Calu3 (cell line): ENCODE measurements around the gene RERE. TPM values are rescaled to one million over a fixed set of nuclear protein-coding genes. Genes with fewer than 3 reads are reported as not detected.

Experiments
- BruUV-seq: library from RNA; stranded (reverse); fragments of 400-500 nt; replicated peaks from 2 replicates; lab custom pipeline; 2021; lab: Mats Ljungman, UMichigan
- CTCF ChIA-PET: fragments of 300-600 bp; sonication (Branson Sonifier 250); formaldehyde crosslinking; loops from one replicate; lab custom pipeline; 2022; ENCODE audit warnings: antibody characterized with exemption; lab: Charles Lee
- DNase-seq: peaks from one replicate; pipeline ENCODE4 v3.0.0; 2022
- H3K27ac Mint-ChIP-seq: one replicate; pipeline ENCODE4 v1.8.0; 2022; ENCODE audit warnings: mixed read lengths; ENCODE audit not compliant: unreplicated experiment
- H3K27me3 Mint-ChIP-seq: one replicate; pipeline ENCODE4 v1.8.0; 2022; ENCODE audit warnings: mixed read lengths; ENCODE audit not compliant: unreplicated experiment
- H3K36me3 Mint-ChIP-seq: one replicate; pipeline ENCODE4 v1.8.0; 2022; ENCODE audit warnings: mild to moderate bottlenecking, moderate library complexity, mixed read lengths; ENCODE audit not compliant: insufficient read depth, unreplicated experiment
- H3K4me1 Mint-ChIP-seq: one replicate; pipeline ENCODE4 v1.8.0; 2022; ENCODE audit warnings: mild to moderate bottlenecking, low read depth, mixed read lengths; ENCODE audit not compliant: unreplicated experiment
- H3K4me3 Mint-ChIP-seq: one replicate; pipeline ENCODE4 v1.8.0; 2022; ENCODE audit warnings: mild to moderate bottlenecking, low read depth, moderate library complexity, mixed read lengths; ENCODE audit not compliant: unreplicated experiment
- H3K9me3 Mint-ChIP-seq: one replicate; pipeline ENCODE4 v1.8.0; 2022; ENCODE audit warnings: low read depth, mixed read lengths; ENCODE audit not compliant: unreplicated experiment
- intact Hi-C: fragments of 100-400 bp; cut with micrococcal nuclease; formaldehyde crosslinking; loops from one replicate; pipeline ENCODE4 v1.10.0; 2022; ENCODE audit not compliant: unreplicated experiment
- total RNA-seq: library from RNA; stranded (reverse); gene quantifications from 2 replicates; pipeline ENCODE4 v1.2.3, GENCODE V29; 2022
- TF ChIP-seq, protein P1 (sequence below): fragments of 200-600 bp; IDR thresholded peaks from one replicate; pipeline ENCODE4 v1.8.0; 2022; ENCODE audit warnings: antibody characterized with exemption; ENCODE audit not compliant: unreplicated experiment

RERE gene
- total RNA-seq, 1 experiment from 2014 or later, result 45.9 TPM

GRCh38 chr1:8350914-8351684 is 466.3 kb downstream of the RERE start:
- H3K4me3 Mint-ChIP-seq, result no peak overlapping the region
- H3K27ac Mint-ChIP-seq, result no peak overlapping the region
- peaks cover 9% of the 10 kb centered on the region for H3K36me3 Mint-ChIP-seq
- H3K9me3 Mint-ChIP-seq, result no peaks in the 10 kb centered on the region
- CTCF ChIA-PET, result interaction anchor here (0.6 to 1.3 kb wide), 2 partner anchors 375 to 730 kb away, joined by 3 read pairs; no protein-coding TSS in a partner anchor
- DNase-seq, result no peak
- BruUV-seq, result no TSS peak
- no peaks in the 10 kb centered on the region for H3K27me3 Mint-ChIP-seq
- H3K4me1 Mint-ChIP-seq, result peaks cover 8% of the 10 kb centered on the region
- intact Hi-C loops, result no loop called here
- TF ChIP-seq, protein P1, sequence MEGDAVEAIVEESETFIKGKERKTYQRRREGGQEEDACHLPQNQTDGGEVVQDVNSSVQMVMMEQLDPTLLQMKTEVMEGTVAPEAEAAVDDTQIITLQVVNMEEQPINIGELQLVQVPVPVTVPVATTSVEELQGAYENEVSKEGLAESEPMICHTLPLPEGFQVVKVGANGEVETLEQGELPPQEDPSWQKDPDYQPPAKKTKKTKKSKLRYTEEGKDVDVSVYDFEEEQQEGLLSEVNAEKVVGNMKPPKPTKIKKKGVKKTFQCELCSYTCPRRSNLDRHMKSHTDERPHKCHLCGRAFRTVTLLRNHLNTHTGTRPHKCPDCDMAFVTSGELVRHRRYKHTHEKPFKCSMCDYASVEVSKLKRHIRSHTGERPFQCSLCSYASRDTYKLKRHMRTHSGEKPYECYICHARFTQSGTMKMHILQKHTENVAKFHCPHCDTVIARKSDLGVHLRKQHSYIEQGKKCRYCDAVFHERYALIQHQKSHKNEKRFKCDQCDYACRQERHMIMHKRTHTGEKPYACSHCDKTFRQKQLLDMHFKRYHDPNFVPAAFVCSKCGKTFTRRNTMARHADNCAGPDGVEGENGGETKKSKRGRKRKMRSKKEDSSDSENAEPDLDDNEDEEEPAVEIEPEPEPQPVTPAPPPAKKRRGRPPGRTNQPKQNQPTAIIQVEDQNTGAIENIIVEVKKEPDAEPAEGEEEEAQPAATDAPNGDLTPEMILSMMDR, result no peak

- H3K9me3 Mint-ChIP-seq, result peaks cover 1% of the 10 kb centered on the region
- intact Hi-C loops, result loop anchor here (2.0 kb wide), 1 partner anchor 367 kb away; no protein-coding TSS in a partner anchor
- no peaks in the 10 kb centered on the region for H3K27me3 Mint-ChIP-seq
- no peak for DNase-seq
- no peak overlapping the region for H3K27ac Mint-ChIP-seq
- H3K4me1 Mint-ChIP-seq, result peaks cover 8% of the 10 kb centered on the region
- no peak overlapping the region for H3K4me3 Mint-ChIP-seq
- peaks cover 9% of the 10 kb centered on the region for H3K36me3 Mint-ChIP-seq
- TF ChIP-seq, protein P1, result no peak
- BruUV-seq, result no TSS peak
- CTCF ChIA-PET, result interaction anchor here (1.3 kb wide), 1 partner anchor 374 kb away, joined by 3 read pairs; no protein-coding TSS in a partner anchor
Measured at GRCh38 chr1:8349961-8350360, 467.5 kb downstream of the RERE start.

DNA sequence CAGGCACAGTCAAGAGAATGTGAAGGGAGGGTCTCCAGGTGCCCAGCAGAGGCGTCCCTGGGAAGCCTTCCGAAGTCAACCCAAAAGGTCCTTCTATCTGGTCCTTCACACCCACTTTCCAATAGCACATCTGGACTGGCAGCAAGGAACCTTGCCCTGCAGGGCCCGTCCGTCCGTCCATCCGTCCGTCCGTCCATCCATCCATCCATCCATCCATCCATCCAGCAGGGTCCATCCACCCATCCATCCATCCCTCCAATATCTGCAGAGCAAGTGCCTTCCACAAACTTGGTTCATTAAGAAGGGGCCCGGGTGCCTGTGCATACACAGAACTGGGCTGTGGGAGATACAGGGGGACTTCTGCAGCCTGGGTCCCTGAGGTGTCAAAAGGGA is 468.0 kb downstream of the RERE start:
- H3K27ac Mint-ChIP-seq, result no peak overlapping the region
- no peak overlapping the region for H3K4me3 Mint-ChIP-seq
- DNase-seq, result no peak
- CTCF ChIA-PET, result interaction anchor here (1.0 kb wide), 1 partner anchor 374 kb away, joined by 8 read pairs; no protein-coding TSS in a partner anchor
- H3K27me3 Mint-ChIP-seq, result no peaks in the 10 kb centered on the region
- BruUV-seq, result no TSS peak
- peaks cover 8% of the 10 kb centered on the region for H3K4me1 Mint-ChIP-seq
- peaks cover 9% of the 10 kb centered on the region for H3K36me3 Mint-ChIP-seq
- H3K9me3 Mint-ChIP-seq, result peaks cover 4% of the 10 kb centered on the region
- intact Hi-C loops, result loop anchor here (2.0 kb wide), 1 partner anchor 367 kb away; no protein-coding TSS in a partner anchor
- TF ChIP-seq, protein P1, result no peak

- no peak overlapping the region for H3K27ac Mint-ChIP-seq
- peak overlapping the region; percentile 10 for H3K4me3 Mint-ChIP-seq
- peaks cover 9% of the 10 kb centered on the region for H3K36me3 Mint-ChIP-seq
- TF ChIP-seq, protein P1, result peak; percentile 67
- peaks cover 8% of the 10 kb centered on the region for H3K4me1 Mint-ChIP-seq
- H3K9me3 Mint-ChIP-seq, result peaks cover 4% of the 10 kb centered on the region
- H3K27me3 Mint-ChIP-seq, result no peaks in the 10 kb centered on the region
- intact Hi-C loops, result loop anchor here (2.0 kb wide), 1 partner anchor 366 kb away; no protein-coding TSS in a partner anchor
- no TSS peak for BruUV-seq
- CTCF ChIA-PET, result interaction anchor here (0.6 to 1.0 kb wide), 2 partner anchors 334 to 374 kb away, joined by 3 to 8 read pairs; no protein-coding TSS in a partner anchor
- peak; percentile 67 for DNase-seq
Measured at GRCh38 chr1:8348777-8349472, 468.5 kb downstream of the RERE start.
